Effector memory CD8-positive, alpha-beta T cell (primary cell): ENCODE results near the gene DDX4.
A peak's percentile ranks its signal among the peaks of the same experiment; 100 is the strongest.
"Not testable (repeated sequence)": the region's sequence is repeated elsewhere in the genome, so short reads cannot be mapped to it uniquely, and the experiment has no call there.

Experiments used
- ATAC-seq: fragments of 150-1000 bp; cut with Tn5 transposase; replicated peaks from 2 replicates; pipeline ENCODE4 v1.10.0; 2021; ENCODE audit warnings: mild to moderate bottlenecking, moderate library complexity
- DNase-seq, 3 experiments: peaks; one replicate each; pipeline ENCODE4 v3.0.0; 2021
- H3K27ac Mint-ChIP-seq, 2 donors: one replicate each; pipeline ENCODE4 v1.8.0; 2022; ENCODE audit warnings: mild to moderate bottlenecking in 2 of 2, mixed read lengths in 2 of 2, moderate library complexity in 2 of 2
- H3K27me3 Mint-ChIP-seq, 2 donors: one replicate each; pipeline ENCODE4 v1.8.0; 2022; ENCODE audit warnings: mixed read lengths in 2 of 2
- H3K36me3 Mint-ChIP-seq: one replicate; pipeline ENCODE4 v1.8.0; 2022; ENCODE audit warnings: mild to moderate bottlenecking, moderate library complexity, mixed read lengths; ENCODE audit not compliant: insufficient read depth
- H3K4me1 Mint-ChIP-seq, 2 donors: one replicate each; pipeline ENCODE4 v1.8.0; 2022; ENCODE audit warnings: low read depth in 2 of 2, mixed read lengths in 2 of 2
- H3K4me3 Mint-ChIP-seq, 2 donors: one replicate each; pipeline ENCODE4 v1.8.0; 2022; ENCODE audit warnings: mild to moderate bottlenecking in 2 of 2, mixed read lengths in 2 of 2, moderate library complexity in 2 of 2
- H3K9me3 Mint-ChIP-seq, 2 donors: one replicate each; pipeline ENCODE4 v1.8.0; 2022; ENCODE audit warnings: mixed read lengths in 2 of 2

DDX4 gene

DNA sequence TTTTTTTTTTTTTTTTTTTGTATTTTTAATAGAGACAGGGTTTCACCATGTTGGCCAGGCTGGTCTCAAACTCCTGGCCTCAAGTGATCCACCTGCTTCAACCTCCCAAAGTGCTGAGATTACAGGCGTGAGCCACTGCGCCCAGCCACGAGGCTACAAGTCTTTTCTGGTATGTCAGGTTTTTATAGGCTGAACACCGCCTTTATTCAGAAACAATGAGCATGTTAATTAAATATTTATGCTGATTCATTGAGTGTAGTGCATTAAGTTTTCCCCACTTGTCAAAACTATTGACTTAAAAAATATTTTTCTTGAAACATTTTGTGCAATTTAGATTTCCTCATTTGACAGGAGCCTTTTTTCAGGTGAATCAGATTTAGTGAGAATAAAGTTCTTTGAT lies 78.1 kb downstream of the DDX4 start:
- H3K4me1 Mint-ChIP-seq, H3K4me3 Mint-ChIP-seq, ATAC-seq, H3K36me3 Mint-ChIP-seq, H3K9me3 Mint-ChIP-seq, H3K27ac Mint-ChIP-seq, DNase-seq: not testable (repeated sequence)
- H3K27me3 Mint-ChIP-seq, result peaks cover 23 to 43% of the 10 kb centered on the region in 2 donors

DNA sequence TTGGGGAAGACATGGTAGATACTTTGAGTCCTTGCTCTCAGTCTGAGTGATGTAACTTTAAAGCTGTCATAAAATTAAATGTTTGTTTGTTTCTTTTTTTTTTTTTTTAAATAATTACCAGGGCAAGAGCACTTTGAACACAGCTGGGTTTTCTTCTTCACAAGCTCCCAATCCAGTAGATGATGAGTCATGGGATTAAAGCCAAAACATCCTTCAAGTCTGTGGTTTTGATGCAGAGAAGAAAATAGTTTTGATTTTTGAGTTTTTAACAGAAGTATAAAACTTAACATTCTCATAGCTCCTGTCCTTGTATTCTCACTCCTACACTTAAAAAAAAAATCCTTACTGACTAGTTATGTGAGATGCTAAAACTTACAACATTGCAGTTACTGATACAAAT lies 78.5 kb downstream of the DDX4 start:
- H3K9me3 Mint-ChIP-seq, result no peaks in the 10 kb centered on the region
- DNase-seq, result no peak
- no peaks in the 10 kb centered on the region for H3K4me1 Mint-ChIP-seq
- ATAC-seq, result no peak
- H3K27ac Mint-ChIP-seq, result no peak overlapping the region
- peaks cover 27 to 47% of the 10 kb centered on the region in 2 donors for H3K27me3 Mint-ChIP-seq
- peaks cover 4% of the 10 kb centered on the region for H3K36me3 Mint-ChIP-seq
- no peak overlapping the region for H3K4me3 Mint-ChIP-seq

DNA sequence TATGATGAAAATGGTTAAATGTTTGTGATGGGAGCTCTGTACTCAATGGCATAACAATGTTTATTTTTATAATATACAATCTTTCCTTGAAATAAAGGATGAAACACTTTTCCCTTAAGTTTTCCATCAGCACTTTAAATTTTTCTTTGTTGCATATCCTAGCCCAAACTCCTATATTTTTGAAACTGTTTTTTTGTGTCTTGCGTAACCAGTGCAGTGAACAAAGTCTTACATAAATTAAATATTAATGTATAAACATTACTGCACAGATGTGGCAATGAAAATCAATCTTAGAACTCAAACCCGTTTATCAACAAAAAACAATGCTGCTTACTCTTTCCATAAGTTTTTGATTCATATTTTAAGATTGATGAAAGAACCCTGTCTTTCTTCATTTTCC lies 79.2 kb downstream of the DDX4 start:
- no peak overlapping the region for H3K27ac Mint-ChIP-seq
- no peak overlapping the region for H3K4me3 Mint-ChIP-seq
- DNase-seq (no peak), ATAC-seq (no peak)
- H3K4me1 Mint-ChIP-seq, result peaks cover 0 to under 1% of the 10 kb centered on the region in 2 donors
- no peaks in the 10 kb centered on the region for H3K9me3 Mint-ChIP-seq
- peaks cover 34 to 54% of the 10 kb centered on the region in 2 donors for H3K27me3 Mint-ChIP-seq
- peaks cover 5% of the 10 kb centered on the region for H3K36me3 Mint-ChIP-seq

DNA sequence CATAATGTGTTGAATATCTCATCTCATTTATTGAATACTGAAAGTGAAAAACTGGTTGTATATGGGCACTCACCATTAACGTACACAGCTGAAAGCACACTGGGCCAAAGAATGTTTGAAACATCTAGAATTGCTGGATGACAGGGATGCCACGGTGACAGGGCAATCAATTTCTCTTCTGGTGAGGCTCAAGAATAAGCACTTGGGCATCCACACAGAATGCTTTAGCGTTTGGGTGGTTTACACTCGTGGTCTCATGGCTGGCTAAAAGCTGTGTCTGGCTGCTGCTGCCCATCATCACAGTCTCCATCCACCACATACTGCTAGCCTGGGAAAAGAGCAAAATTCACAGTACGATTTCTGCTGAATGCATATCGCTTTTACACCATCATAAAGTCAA lies 82.6 kb downstream of the DDX4 start:
- H3K4me3 Mint-ChIP-seq, result no peak overlapping the region
- no peak overlapping the region for H3K27ac Mint-ChIP-seq
- peaks cover 5% of the 10 kb centered on the region for H3K36me3 Mint-ChIP-seq
- DNase-seq (no peak), ATAC-seq (no peak)
- H3K9me3 Mint-ChIP-seq, result no peaks in the 10 kb centered on the region
- peaks cover 67 to 68% of the 10 kb centered on the region in 2 donors for H3K27me3 Mint-ChIP-seq
- H3K4me1 Mint-ChIP-seq, result peaks cover 0 to 3% of the 10 kb centered on the region in 2 donors

DNA sequence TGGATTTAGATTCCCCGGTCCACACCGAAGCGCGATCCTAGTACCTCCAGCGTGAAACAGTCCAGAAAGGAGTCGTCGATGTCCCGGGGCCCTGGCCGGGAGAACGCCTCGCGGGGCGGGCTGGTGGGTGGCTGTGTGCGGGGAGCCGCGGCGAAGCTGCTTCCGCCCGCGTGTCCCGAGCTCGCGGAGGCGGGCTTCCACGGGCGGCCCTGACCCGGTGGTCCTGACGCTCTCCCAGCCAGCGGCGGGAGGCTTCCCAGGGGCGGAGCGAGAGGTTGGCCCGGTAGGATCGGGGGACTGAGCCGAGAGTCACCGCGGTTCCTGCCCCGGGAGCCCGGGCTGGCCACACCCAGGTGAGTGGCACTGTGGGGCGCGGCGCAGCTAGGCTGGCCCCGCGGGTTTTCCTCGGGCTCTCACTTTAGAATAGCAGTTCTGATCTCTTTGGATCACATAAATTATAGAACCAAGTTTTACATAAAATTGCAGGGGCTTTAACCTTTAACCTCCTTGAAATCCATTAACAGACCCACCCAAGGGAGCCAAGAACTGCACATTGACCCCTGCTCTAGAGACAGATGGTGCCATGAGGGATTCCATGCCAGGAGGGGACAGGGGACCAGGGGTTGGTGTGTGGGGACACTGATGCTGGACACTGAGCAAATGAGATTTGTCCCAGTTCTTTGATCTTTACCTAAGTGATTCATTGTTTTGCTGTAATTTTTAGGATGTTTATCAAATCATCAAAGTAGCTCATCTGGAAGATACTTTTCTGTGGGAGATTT lies 84.1 kb downstream of the DDX4 start:
- peak; percentile 54 for ATAC-seq
- H3K4me1 Mint-ChIP-seq, result peaks cover 0 to 3% of the 10 kb centered on the region in 2 donors
- no peak for DNase-seq
- peaks cover 72 to 73% of the 10 kb centered on the region in 2 donors for H3K27me3 Mint-ChIP-seq
- peaks cover 5% of the 10 kb centered on the region for H3K36me3 Mint-ChIP-seq
- H3K4me3 Mint-ChIP-seq, result peak overlapping the region in 1 of 2 donors; percentile 38
- no peak overlapping the region for H3K27ac Mint-ChIP-seq
- H3K9me3 Mint-ChIP-seq, result no peaks in the 10 kb centered on the region

DNA sequence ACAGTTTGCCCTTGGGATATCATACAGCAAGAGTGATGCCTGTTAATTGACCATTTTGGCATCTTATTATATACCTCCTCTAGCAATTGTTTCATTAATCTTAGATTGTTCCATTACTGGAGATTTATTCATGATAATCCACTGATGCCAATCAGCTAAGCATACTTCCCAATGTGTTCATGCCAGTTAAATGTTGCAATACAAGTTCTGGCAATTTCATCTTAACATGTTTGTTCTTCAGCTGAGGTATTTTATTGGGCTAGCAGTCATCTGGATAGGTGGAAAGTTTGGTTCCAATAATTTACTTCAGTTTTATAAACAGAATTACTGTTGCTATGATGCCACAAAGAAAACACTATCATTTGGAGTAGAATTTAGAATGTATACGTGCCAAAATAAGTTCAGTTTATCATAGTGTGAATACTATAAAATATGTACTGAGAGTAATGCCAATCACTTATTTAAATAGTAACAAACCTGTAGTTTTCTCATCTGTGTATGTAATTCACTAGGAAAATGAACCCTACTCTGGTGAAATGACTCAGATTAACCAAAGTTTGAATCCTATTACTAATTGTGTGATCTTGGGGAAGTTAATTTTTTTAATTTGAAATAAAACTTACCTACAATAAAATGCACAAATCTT lies 85.4 kb downstream of the DDX4 start:
- no peak for ATAC-seq
- Mint-ChIP-seq H3K36me3 (peaks cover 5% of the 10 kb centered on the region), H3K27me3 (peaks cover 73 to 84% of the 10 kb centered on the region in 2 donors), H3K9me3 (no peaks in the 10 kb centered on the region), H3K4me1 (peaks cover 0 to 3% of the 10 kb centered on the region in 2 donors), H3K4me3 (no peak overlapping the region), H3K27ac (no peak overlapping the region)
- DNase-seq, result no peak

DNA sequence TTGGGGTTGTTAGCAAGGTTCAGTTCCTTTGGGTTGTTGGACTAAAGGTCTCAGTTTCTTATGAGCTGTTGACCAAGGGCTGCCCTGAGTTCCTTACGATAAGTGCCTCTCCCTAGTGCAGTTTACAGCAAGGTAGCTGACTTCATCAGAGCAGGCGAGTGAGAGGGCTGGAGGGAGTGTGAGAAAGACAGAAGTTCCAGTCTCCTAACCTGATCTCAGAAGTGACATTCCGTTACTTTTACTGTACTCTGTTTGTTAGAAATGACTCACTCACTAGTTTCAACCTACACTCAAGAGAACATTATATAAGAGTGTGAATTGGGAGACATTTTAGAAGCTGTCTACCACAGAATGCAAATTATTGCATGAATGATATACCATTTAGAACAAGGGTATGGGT lies 92.1 kb downstream of the DDX4 start:
- H3K27me3 Mint-ChIP-seq, result peaks cover 12 to 31% of the 10 kb centered on the region in 2 donors
- no peaks in the 10 kb centered on the region for H3K4me1 Mint-ChIP-seq

DNA sequence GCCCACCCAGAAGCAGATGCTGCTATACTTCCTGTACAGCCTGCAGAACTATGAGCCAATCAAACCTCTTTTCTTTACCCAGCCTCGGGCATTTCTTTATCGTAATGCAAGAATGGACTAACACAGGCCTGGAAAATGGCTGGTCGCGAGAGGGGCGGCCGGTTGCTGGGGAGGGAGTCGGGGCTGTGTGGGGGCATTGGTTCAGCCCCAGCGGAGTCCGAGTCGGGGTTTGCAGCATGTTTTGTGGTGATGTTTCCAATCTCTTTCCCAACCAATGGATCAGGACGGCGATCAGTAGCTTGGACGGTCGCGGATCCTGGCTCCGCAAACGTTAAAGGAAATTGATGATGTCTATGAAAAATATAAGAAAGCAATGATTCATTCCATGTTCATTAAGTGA lies 94.6 kb downstream of the DDX4 start:
- ATAC-seq (no peak), DNase-seq (no peak)
- no peak overlapping the region for H3K27ac Mint-ChIP-seq
- peaks cover 0 to 18% of the 10 kb centered on the region in 2 donors for H3K27me3 Mint-ChIP-seq
- no peaks in the 10 kb centered on the region for H3K36me3 Mint-ChIP-seq
- H3K4me1 Mint-ChIP-seq, result no peaks in the 10 kb centered on the region
- no peak overlapping the region for H3K4me3 Mint-ChIP-seq
- peaks cover 4 to 7% of the 10 kb centered on the region in 2 donors for H3K9me3 Mint-ChIP-seq

More for the DNA sequence above, 92.1 kb downstream of the DDX4 start:
- no peak overlapping the region for H3K27ac Mint-ChIP-seq
- no peak overlapping the region for H3K4me3 Mint-ChIP-seq
- H3K9me3 Mint-ChIP-seq, result peaks cover 4 to 7% of the 10 kb centered on the region in 2 donors
- DNase-seq (no peak), ATAC-seq (no peak)
- H3K36me3 Mint-ChIP-seq, result no peaks in the 10 kb centered on the region

DNA sequence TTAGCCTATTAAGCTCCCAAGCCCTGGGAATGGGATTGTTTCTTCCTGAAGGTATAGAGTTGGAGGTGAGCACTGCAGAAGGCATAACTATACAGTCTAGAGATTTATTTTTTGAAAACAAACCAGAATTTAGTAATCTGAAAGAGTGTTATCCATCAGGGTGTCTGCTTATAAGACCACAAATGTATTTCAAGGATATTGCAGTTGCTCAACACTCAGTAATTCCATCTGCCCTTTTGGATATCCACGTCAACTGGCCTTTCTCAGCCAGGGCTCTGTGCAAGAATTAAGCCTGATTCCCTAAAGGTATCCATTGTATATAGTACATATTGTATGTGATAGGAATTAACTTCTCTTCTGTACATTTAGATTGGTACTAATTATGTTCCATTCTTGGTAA lies 98.3 kb downstream of the DDX4 start:
- H3K4me3 Mint-ChIP-seq, result no peak overlapping the region
- H3K9me3 Mint-ChIP-seq, result peaks cover 4 to 7% of the 10 kb centered on the region in 2 donors
- peaks cover 6 to 15% of the 10 kb centered on the region in 2 donors for H3K27me3 Mint-ChIP-seq
- no peaks in the 10 kb centered on the region for H3K36me3 Mint-ChIP-seq
- ATAC-seq (no peak), DNase-seq (no peak)
- H3K4me1 Mint-ChIP-seq, result no peaks in the 10 kb centered on the region
- no peak overlapping the region for H3K27ac Mint-ChIP-seq

DNA sequence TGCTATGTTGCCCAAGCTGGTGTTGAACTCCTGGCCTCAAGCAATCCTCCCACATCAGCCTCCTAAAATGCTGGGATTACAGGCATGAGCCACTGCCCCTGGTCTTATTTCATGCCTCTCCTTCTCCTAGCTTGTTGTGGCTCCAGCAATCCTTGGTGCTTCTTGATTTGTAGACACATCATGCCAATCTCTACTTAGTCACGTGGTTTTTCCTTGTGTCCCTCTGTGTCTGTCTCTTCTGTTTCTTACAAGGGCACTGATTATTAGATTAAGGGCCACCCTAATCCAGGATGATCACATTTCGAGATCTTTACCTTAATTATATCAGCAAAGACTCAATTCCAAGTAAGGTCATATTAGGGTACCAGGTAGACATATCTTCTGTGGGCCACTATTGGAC lies 104.1 kb downstream of the DDX4 start:
- Mint-ChIP-seq H3K36me3 (no peaks in the 10 kb centered on the region), H3K4me1 (no peaks in the 10 kb centered on the region), H3K27me3 (peaks cover 6% of the 10 kb centered on the region in 2 donors), H3K27ac (no peak overlapping the region), H3K4me3 (no peak overlapping the region), H3K9me3 (no peaks in the 10 kb centered on the region)
- no peak for ATAC-seq
- no peak for DNase-seq

DNA sequence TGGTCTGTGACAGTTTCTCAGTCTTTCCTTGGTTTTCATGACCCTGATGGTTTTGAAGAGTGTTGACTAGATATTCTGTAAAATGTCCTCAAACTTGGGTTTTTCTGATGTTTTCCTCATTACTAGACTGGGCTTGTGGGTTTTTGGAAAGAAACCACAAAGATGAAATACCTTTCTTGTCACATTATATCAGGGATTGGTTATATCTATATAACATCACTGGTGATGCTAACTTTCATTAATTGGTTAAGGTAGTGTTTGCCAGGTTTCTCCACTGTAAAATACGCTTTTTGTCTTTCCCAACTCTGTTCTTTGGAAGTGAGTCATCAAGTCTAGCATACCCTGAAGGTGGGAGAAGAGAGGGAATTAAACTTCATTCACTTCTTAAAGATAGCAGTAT lies 110.0 kb downstream of the DDX4 start:
- H3K4me3 Mint-ChIP-seq, result no peak overlapping the region
- peaks cover 29 to 39% of the 10 kb centered on the region in 2 donors for H3K27me3 Mint-ChIP-seq
- no peak overlapping the region for H3K27ac Mint-ChIP-seq
- DNase-seq, result no peak
- H3K36me3 Mint-ChIP-seq, result no peaks in the 10 kb centered on the region
- peaks cover 0 to 2% of the 10 kb centered on the region in 2 donors for H3K9me3 Mint-ChIP-seq
- no peaks in the 10 kb centered on the region for H3K4me1 Mint-ChIP-seq
- no peak for ATAC-seq

DNA sequence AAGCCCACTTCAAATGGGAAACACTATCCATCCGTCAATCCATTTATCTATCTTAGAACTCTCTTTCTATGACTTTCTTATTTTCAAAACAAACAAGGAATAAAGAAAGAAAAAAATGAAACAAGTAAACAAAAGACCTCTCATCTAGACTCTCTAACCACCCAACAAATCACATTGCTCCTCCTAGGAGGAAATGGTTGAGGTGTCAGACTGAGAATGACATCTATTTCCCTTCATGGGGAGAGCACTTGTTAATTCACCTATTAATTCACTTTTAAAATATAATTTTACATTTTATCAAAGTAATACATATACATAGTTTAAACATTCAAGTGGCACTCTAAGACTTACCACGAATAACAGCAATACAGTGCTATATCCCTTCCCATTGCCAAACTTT lies 110.9 kb downstream of the DDX4 start:
- no peak overlapping the region for H3K27ac Mint-ChIP-seq
- H3K9me3 Mint-ChIP-seq, result peaks cover 0 to 2% of the 10 kb centered on the region in 2 donors
- H3K4me1 Mint-ChIP-seq, result no peaks in the 10 kb centered on the region
- H3K27me3 Mint-ChIP-seq, result peaks cover 29 to 39% of the 10 kb centered on the region in 2 donors
- no peaks in the 10 kb centered on the region for H3K36me3 Mint-ChIP-seq
- ATAC-seq, result peak; percentile 81
- no peak overlapping the region for H3K4me3 Mint-ChIP-seq
- DNase-seq, result no peak

DNA sequence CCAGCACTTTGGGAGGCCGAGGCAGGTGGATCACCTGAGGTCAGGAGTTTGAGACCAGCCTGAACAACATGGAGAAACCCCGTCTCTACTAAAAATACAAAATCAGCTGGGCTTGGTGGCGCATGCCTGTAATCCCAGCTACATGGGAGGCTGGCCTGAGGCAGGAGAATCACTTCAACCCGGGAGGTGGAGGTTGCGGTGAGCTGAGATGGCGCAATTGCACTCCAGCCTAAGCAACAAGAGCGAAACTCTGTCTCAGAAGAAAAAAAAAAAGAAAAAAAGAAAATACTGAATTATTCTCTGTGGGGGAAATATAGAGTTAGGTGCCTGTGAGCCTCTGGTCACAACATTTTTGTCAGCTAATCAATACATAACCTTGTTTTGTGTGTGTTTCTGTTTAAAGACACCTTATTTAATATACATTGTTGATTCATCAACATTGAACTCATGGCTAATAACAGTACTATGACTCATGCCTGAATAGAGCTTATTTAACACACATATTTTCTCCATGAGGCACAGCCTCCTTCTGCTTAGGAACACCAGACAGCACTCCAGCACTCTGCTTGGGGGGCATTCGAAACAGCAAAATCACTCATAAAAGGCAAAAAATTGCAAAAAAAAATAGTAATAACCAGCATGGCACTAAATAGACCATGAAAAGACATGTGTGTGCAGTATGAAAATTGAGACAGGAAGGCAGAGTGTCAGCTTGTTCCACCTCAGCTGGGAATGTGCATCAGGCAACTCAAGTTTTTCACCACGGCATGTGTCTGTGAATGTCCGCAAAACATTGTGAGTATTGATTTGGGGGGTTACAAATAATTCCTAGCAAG lies 113.2 kb downstream of the DDX4 start, which contains the start of gene IL31RA:
IL31RA (plus strand) TSS at position 519 of the 836 bp plus-strand sequence; CDS start at position 733, 214 bp downstream.
- no peak for DNase-seq
- Mint-ChIP-seq H3K4me1 (peaks cover 0 to 9% of the 10 kb centered on the region in 2 donors), H3K27ac (no peak within 1 kb of the TSS), H3K4me3 (no peak within 1 kb of the TSS), H3K36me3 (no peaks in the 10 kb centered on the region), H3K27me3 (peaks cover 29 to 39% of the 10 kb centered on the region in 2 donors), H3K9me3 (peaks cover 0 to 2% of the 10 kb centered on the region in 2 donors)
- ATAC-seq, result no peak
